Activated naive CD4-positive, alpha-beta T cell treated with anti-CD3 and anti-CD28 coated beads, Interleukin-2, amount 50 U/mL, for 24 hours (primary cell): ENCODE data around the gene RAB3C.

Experiments
- H3K27ac Mint-ChIP-seq: one replicate; pipeline ENCODE4 v1.8.0; 2021; ENCODE audit warnings: mild to moderate bottlenecking, mixed read lengths
- H3K27me3 Mint-ChIP-seq: one replicate; pipeline ENCODE4 v1.8.0; 2021; ENCODE audit warnings: mixed read lengths
- H3K36me3 Mint-ChIP-seq: one replicate; pipeline ENCODE4 v1.8.0; 2021; ENCODE audit warnings: mixed read lengths
- H3K4me1 Mint-ChIP-seq: one replicate; pipeline ENCODE4 v1.8.0; 2021; ENCODE audit warnings: mixed read lengths
- H3K4me3 Mint-ChIP-seq: one replicate; pipeline ENCODE4 v1.8.0; 2021; ENCODE audit warnings: mild to moderate bottlenecking, mixed read lengths
- H3K9me3 Mint-ChIP-seq: one replicate; pipeline ENCODE4 v1.8.0; 2021; ENCODE audit warnings: mixed read lengths

RAB3C gene

DNA sequence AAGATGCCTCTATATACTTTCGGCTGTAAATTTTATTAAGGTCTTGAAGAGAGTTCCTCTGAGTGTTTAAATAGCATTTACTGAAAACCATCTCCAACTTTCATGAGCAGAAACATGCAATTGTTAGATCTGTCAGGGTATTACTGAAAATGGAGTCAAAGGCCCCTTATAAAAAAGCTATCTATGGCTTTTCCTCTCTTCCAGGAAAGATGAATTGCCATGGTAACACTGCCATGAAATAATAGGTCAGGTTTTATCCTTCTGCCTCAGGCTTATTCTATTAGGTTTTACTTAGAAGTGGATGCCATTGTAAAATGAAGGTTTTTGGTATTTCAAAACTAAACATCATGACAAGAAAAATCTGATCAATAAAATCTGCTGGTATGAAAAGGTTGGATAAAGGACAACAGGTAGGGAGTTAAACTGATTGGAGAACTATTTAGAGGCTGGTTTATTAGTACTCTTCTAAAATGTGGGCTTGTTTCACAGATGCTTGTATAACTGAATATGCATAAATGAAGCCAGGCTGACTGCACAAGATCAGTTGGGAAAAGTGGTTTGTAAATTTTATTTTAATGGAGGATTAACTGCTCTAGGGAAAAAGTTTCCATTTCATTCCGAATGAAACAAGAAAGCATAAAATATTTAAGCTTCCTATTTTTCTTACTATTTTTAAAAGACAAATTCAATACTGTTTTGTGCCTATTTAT lies 135.5 kb downstream of the RAB3C start:
- H3K36me3 Mint-ChIP-seq, result no peaks in the 10 kb centered on the region
- H3K4me1 Mint-ChIP-seq, result no peaks in the 10 kb centered on the region
- no peaks in the 10 kb centered on the region for H3K9me3 Mint-ChIP-seq
- no peaks in the 10 kb centered on the region for H3K27me3 Mint-ChIP-seq
- H3K27ac Mint-ChIP-seq, result no peak overlapping the region
- H3K4me3 Mint-ChIP-seq, result no peak overlapping the region

DNA sequence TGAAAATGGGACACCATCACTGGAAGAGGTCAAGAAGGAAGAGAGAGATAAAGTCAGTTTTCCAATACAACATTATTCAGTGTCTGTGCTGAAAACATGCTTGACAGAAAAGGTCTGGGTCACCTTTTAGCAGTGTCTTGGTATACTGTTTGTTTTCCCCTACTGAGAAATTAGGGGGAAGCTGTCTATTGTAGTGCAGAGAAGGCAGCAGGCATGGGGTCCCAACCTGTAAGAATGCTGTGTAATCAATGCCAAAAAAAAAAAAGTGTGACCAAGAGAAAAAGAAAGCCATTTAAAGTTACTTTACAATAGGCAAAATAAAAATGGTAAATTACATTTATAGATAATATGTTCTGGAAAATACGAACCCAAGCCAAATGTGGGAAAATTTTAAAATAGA lies 139.3 kb downstream of the RAB3C start:
- Mint-ChIP-seq H3K27me3 (no peaks in the 10 kb centered on the region), H3K36me3 (no peaks in the 10 kb centered on the region), H3K4me1 (no peaks in the 10 kb centered on the region), H3K9me3 (no peaks in the 10 kb centered on the region), H3K4me3 (no peak overlapping the region), H3K27ac (no peak overlapping the region)

DNA sequence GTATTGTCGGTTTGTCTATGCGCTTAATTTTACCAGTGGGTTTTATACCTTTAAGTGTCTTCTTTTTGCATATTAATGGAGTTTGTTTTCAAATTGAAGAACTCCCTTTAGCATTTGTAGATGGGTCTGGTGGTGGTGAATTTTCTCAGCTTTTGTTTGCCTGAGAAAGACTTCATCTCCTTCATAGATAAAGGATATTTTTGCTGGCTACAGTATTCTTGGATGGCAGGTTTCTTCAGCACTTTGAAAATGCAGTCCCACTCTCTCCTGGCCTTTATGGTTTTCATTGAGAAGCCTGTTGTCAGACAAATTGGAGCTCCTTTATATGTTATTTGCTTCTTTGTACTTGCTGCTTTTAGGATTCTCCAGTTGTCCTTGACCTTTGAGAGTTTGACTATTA lies 142.1 kb downstream of the RAB3C start:
- no peak overlapping the region for H3K27ac Mint-ChIP-seq

DNA sequence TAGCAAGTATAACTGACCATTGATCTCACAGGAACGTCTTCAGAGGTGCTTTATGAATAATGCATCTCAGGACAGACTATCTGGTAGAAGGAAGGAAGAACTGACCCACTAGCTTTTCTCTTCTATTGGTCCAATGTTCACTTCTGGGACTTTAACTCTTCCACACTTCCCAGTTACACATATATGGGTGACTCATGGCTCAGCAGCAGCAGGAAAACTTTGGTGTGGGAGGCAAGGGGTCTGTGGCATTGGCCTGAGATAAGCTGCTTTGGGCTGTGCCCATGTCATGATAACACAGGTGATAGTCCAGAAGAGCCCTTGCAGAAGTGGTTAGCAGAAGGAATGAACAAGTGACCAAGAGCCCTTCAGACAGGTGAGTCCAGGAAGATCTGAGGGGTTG lies 148.8 kb downstream of the RAB3C start:
- Mint-ChIP-seq H3K9me3 (no peaks in the 10 kb centered on the region), H3K27ac (no peak overlapping the region), H3K36me3 (no peaks in the 10 kb centered on the region), H3K4me3 (no peak overlapping the region), H3K4me1 (no peaks in the 10 kb centered on the region), H3K27me3 (peaks cover 3% of the 10 kb centered on the region)

More for the DNA sequence above, 142.1 kb downstream of the RAB3C start:
- no peaks in the 10 kb centered on the region for H3K4me1 Mint-ChIP-seq
- H3K9me3 Mint-ChIP-seq, result no peaks in the 10 kb centered on the region
- peaks cover 3% of the 10 kb centered on the region for H3K27me3 Mint-ChIP-seq
- H3K36me3 Mint-ChIP-seq, result no peaks in the 10 kb centered on the region
- H3K4me3 Mint-ChIP-seq, result no peak overlapping the region

DNA sequence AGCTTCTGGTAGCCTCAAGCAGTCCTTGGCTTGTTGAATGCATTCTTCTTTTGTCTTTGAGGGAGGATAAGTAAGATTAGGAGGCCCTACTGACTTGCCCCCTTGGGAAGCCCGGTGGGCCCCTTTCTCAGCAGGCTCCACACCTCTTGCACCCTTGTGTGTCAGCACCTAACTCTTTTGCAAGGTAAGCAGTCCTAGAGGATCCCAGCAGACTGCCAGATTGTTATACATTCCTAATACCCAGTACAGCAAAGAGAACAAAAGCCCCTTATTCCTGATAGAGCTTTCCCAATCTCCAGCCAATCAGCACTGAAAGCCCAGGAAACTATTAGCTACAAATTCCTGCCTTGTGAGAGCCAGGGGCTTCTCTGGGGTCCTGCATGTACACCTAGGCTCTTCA lies 152.8 kb downstream of the RAB3C start:
- H3K9me3 Mint-ChIP-seq, result no peaks in the 10 kb centered on the region
- no peak overlapping the region for H3K4me3 Mint-ChIP-seq
- H3K27me3 Mint-ChIP-seq, result no peaks in the 10 kb centered on the region
- no peaks in the 10 kb centered on the region for H3K4me1 Mint-ChIP-seq
- H3K27ac Mint-ChIP-seq, result no peak overlapping the region
- H3K36me3 Mint-ChIP-seq, result no peaks in the 10 kb centered on the region

DNA sequence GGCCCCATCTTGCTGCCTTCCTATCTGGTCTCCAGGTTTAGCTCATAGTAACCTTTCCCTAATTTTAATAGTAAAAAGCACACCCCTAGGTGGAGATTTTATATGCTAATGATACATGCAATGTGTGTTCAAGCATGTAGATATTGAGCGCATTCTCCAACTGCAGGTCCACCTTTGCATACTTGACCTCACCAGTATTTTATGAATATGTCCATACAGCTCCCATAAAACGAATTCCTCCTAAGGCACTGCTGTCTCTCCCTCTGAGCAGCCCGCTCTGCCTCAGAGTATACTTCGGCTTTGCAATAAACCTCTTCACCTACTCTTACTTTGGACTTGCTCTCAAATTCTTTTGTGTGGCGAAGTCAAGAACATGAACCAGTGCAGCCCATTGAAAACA lies 153.3 kb downstream of the RAB3C start:
- Mint-ChIP-seq H3K27ac (no peak overlapping the region), H3K27me3 (no peaks in the 10 kb centered on the region), H3K4me3 (no peak overlapping the region), H3K9me3 (no peaks in the 10 kb centered on the region), H3K4me1 (no peaks in the 10 kb centered on the region), H3K36me3 (no peaks in the 10 kb centered on the region)

DNA sequence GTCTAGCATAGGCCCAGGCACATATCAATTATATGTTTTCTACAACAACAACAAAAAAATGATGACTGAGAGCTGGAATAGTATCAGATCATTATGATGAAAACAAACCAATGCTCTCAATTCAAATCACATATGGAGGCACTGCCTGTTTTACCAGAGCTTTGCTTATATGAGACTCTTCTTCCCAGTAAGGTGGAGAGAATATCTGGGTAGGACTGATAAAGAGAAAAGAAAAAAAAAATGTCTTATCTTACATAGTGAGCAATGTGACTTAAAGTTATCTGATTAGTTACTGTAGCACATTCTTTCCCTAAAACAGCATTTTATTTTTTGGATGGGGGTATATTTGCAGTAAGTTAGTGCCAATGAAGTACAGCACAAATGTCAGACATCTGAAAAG lies 154.8 kb downstream of the RAB3C start:
- no peaks in the 10 kb centered on the region for H3K36me3 Mint-ChIP-seq
- no peak overlapping the region for H3K4me3 Mint-ChIP-seq
- H3K9me3 Mint-ChIP-seq, result no peaks in the 10 kb centered on the region
- no peak overlapping the region for H3K27ac Mint-ChIP-seq
- peaks cover 2% of the 10 kb centered on the region for H3K27me3 Mint-ChIP-seq
- H3K4me1 Mint-ChIP-seq, result no peaks in the 10 kb centered on the region

DNA sequence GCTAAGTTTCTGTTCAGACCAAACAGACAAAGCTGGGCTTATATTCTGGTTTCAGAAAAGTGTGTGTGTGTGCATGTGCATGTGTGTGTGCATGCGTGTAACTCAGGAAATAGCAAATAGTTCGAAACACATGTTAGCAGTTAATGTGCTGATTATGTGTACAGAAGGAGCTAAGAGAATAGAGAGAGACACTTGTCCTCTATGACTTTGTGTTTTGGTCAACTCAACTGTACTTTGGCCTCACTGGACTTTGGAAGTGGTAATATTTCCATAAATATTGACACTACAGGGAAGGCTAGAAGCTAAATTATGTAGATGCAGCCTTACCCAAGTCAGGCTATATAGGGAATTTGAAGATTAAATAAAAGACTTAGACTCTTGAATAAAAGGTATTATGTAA lies 155.5 kb downstream of the RAB3C start:
- Mint-ChIP-seq H3K4me3 (no peak overlapping the region), H3K27me3 (peaks cover 2% of the 10 kb centered on the region), H3K36me3 (no peaks in the 10 kb centered on the region), H3K27ac (no peak overlapping the region), H3K4me1 (no peaks in the 10 kb centered on the region), H3K9me3 (no peaks in the 10 kb centered on the region)

DNA sequence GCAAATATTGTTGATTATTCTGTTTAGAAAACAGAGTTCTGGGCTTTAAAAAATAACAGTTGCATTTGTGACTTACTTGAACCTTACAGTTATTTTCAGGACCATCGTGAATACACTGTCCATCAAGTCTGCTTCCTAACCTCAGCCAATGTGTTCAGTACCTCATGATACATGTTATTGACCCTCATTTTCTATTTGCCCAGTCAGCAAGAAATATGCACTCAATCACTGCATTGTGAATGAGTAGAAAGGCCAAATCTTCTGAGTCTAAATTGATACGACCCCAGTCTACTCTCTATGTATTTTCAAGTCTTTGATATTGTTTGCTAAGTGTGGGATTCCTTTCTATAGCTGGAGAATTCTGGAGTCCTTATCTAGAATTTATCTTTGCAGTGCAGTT lies 156.2 kb downstream of the RAB3C start:
- H3K27me3 Mint-ChIP-seq, result peaks cover 2% of the 10 kb centered on the region
- no peaks in the 10 kb centered on the region for H3K4me1 Mint-ChIP-seq
- H3K27ac Mint-ChIP-seq, result no peak overlapping the region
- no peak overlapping the region for H3K4me3 Mint-ChIP-seq
- no peaks in the 10 kb centered on the region for H3K9me3 Mint-ChIP-seq
- H3K36me3 Mint-ChIP-seq, result no peaks in the 10 kb centered on the region

DNA sequence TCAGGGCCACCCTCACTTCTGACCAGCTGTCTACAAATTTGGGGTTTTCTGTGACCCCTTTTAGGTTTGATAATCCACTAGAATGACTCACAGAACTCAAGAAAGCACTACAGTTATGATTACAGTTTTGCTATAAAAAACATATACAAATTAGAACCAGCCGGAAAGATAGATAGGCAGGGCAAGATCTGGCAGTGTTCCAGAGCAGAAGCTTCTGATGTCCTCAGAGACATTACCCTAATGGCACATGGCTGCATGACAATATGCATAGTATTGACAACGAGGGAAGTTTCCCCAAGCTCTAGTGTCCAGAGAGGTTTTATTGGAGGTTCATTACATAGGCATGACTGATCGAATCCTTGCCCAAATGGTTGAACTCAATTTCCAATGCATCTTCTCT lies 158.1 kb downstream of the RAB3C start:
- Mint-ChIP-seq H3K27me3 (peaks cover 4% of the 10 kb centered on the region), H3K9me3 (no peaks in the 10 kb centered on the region), H3K4me1 (no peaks in the 10 kb centered on the region), H3K27ac (no peak overlapping the region), H3K36me3 (no peaks in the 10 kb centered on the region), H3K4me3 (no peak overlapping the region)

DNA sequence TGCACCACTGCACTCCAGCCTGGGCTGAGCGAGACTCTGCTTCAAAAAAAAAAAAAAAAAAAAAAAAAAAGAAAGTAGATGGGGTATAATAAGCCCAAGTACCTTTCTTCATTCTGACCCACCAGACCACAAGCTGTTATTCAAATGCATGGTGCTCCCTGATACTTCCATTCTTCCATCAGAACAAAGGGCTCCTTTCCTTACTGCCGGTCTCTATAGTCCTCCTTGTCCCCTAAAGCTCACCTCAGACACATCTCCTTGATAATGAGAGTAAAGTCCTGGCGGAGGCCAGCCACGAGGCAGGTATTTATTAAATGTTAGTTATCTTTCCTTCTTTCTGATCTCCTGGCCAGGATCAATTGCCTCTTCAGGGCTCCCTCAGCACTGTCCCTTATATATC lies 162.5 kb downstream of the RAB3C start:
- Mint-ChIP-seq H3K36me3 (no peaks in the 10 kb centered on the region), H3K4me3 (no peak overlapping the region), H3K4me1 (no peaks in the 10 kb centered on the region), H3K27ac (no peak overlapping the region), H3K27me3 (peaks cover 4% of the 10 kb centered on the region), H3K9me3 (no peaks in the 10 kb centered on the region)

DNA sequence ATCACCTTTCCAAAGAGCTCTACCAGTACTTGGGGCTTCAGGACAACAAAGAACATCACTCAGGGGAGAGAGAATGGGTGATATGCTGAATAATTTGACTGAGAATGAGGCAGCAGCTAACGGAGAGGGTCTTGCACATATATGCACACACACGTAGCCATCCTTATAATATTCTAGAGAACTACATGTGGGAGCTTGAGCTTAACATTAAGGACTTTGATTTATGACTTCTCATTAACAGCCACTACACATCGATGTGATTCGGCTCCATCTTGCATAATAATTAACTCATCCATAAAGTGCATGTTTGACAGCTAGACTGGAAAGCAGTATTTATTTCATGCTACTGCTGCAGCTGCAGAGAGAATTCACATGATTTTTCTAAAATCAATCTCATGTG lies 163.4 kb downstream of the RAB3C start:
- H3K27me3 Mint-ChIP-seq, result peaks cover 4% of the 10 kb centered on the region
- no peak overlapping the region for H3K4me3 Mint-ChIP-seq
- H3K4me1 Mint-ChIP-seq, result no peaks in the 10 kb centered on the region
- no peaks in the 10 kb centered on the region for H3K36me3 Mint-ChIP-seq
- H3K27ac Mint-ChIP-seq, result no peak overlapping the region
- no peaks in the 10 kb centered on the region for H3K9me3 Mint-ChIP-seq

DNA sequence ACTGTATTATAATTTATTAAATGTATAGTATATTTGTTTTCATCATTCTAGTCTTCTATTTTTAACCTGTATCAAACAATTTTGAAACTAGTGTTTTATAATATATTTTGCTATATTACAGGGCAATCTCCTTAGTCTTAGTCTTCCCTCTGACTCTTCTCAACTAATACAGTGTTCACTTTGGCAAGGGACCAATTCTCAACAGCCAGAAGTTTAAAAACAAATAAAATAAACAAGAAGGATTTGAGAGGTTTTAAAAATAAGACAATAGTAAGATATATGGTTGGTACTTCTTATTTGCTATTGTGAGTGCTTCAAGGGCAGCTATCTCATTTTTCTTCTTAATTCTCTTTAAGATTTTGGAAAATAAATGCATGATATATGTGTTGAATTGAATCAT lies 167.2 kb downstream of the RAB3C start:
- no peaks in the 10 kb centered on the region for H3K9me3 Mint-ChIP-seq
- H3K36me3 Mint-ChIP-seq, result no peaks in the 10 kb centered on the region
- no peak overlapping the region for H3K4me3 Mint-ChIP-seq
- H3K27ac Mint-ChIP-seq, result no peak overlapping the region
- no peaks in the 10 kb centered on the region for H3K4me1 Mint-ChIP-seq
- peaks cover 1% of the 10 kb centered on the region for H3K27me3 Mint-ChIP-seq

DNA sequence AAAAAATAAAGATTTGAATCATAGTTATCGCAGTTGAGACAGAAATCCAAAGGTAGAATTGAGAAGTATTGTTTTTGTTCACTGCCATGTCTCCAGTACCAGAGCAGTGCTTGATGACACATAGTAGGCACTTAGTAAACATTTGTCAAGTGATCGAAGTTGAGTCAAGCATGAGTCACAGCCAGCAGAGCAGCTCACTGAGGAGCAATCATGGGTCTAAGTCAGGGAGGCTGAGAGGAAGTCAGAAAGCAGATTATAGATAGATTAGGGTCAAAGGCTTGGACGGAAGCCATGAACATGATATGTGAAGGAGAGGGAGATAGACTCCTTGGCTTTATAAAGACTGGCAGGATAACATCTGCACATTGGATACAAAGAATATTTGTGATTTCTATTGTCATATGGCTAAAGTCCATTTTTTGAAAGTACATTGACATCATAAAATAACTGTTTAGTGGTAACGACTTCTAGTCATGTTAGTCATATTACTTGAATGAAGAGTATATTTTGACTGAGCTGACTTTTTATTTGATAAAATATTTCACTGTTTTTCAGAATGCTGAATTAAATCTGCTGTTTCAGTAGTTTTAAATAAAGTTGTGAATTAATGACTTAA lies 168.5 kb downstream of the RAB3C start:
- H3K9me3 Mint-ChIP-seq, result no peaks in the 10 kb centered on the region
- H3K4me3 Mint-ChIP-seq, result no peak overlapping the region
- no peak overlapping the region for H3K27ac Mint-ChIP-seq
- H3K4me1 Mint-ChIP-seq, result no peaks in the 10 kb centered on the region
- H3K27me3 Mint-ChIP-seq, result no peaks in the 10 kb centered on the region
- H3K36me3 Mint-ChIP-seq, result no peaks in the 10 kb centered on the region

DNA sequence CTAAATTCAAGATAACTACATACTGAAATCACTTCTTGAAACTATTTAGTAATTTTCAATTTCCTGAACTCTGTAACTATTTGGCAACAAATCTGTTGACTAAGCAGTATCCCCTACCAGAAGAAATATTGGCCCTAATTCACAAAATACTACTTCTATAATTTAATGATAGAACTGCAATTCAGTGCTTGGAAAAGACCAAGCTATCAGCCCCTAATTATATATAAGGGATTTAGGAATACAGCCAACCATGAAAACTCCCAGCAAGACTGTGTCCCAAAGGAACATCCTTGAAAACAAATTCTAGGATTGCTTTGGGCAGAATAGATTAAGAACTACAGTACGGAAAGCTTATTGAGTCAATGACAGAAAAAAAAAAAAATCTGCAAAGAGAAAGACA lies 169.2 kb downstream of the RAB3C start:
- H3K4me1 Mint-ChIP-seq, result no peaks in the 10 kb centered on the region
- H3K36me3 Mint-ChIP-seq, result no peaks in the 10 kb centered on the region

DNA sequence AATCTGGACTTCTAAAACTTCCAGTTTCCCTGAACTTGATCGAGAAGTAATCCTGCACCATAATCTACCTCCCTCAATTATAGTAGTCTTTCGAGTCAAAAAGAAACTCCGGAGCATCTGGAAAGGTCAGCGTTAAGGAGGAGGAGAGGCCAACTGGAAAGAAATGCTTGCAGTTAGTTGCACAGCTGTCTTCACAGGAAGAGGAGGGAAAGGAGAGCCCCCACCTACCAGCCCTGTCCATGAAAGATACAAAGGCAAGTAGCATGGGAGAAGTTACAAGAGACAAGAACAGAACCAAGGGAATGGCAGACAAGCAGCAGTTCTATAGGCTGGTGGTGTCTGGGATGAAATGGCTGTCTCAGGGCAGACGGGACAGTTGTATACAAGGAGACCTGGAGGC lies 170.6 kb downstream of the RAB3C start:
- peaks cover 3% of the 10 kb centered on the region for H3K4me1 Mint-ChIP-seq
- H3K27me3 Mint-ChIP-seq, result no peaks in the 10 kb centered on the region

More for the DNA sequence above, 169.2 kb downstream of the RAB3C start:
- Mint-ChIP-seq H3K9me3 (no peaks in the 10 kb centered on the region), H3K27ac (no peak overlapping the region), H3K4me3 (no peak overlapping the region), H3K27me3 (no peaks in the 10 kb centered on the region)

DNA sequence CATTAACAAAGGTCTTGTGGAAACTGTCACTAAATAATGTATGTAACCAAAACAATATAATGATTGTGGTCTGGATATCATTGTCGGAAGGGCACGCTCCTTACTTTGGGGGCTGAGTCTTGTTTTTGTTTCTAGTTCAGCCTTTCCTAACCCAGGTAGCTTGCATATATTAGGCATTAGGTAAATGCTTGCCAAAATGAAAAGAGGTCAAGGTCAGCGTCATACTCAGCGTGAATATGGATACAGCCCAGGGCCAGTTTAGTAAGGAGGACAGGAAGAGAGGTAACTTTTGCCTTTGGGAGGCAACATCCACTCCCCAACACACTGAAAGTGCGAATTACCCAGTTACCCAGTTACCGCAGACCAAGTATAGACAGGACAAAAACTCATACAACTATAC lies 171.4 kb downstream of the RAB3C start:
- H3K36me3 Mint-ChIP-seq, result no peaks in the 10 kb centered on the region
- H3K9me3 Mint-ChIP-seq, result no peaks in the 10 kb centered on the region
- no peak overlapping the region for H3K27ac Mint-ChIP-seq
- H3K4me3 Mint-ChIP-seq, result no peak overlapping the region
- peaks cover 11% of the 10 kb centered on the region for H3K4me1 Mint-ChIP-seq
- no peaks in the 10 kb centered on the region for H3K27me3 Mint-ChIP-seq

More for the DNA sequence above, 170.6 kb downstream of the RAB3C start:
- H3K4me3 Mint-ChIP-seq, result no peak overlapping the region
- no peaks in the 10 kb centered on the region for H3K9me3 Mint-ChIP-seq
- H3K36me3 Mint-ChIP-seq, result no peaks in the 10 kb centered on the region
- no peak overlapping the region for H3K27ac Mint-ChIP-seq
